Measurements from ENCODE around the gene LAS1L. TPM values are rescaled to one million over a fixed set of nuclear protein-coding genes. Genes with fewer than 3 reads are reported as not detected.
"Not testable (repeated sequence)": the region's sequence is repeated elsewhere in the genome, so short reads cannot be mapped to it uniquely, and the experiment has no call there.

LAS1L gene
- total RNA-seq, 4 donors from 2014 or later = 16.3 to 27.2 (median 21.0) TPM

GRCh38 chrX:65575022-65575421 is 40.4 kb upstream of the LAS1L start:
- WGBS, 2 donors = 30% methylated on average over 3 of the region's 3 CpGs
- intact Hi-C loops (cut with DNase I; ENCODE audit: low total_unique reads) = no loop called here
- peak in 1 of 2 donors; percentile 34 for DNase-seq (ENCODE audit: low spot score in 2 of 2)
- no peak overlapping the region for H3K4me3 ChIP-seq (ENCODE audit: low read depth, poor library complexity, severe bottlenecking)
- no peak for TF ChIP-seq POLR2A (IDR thresholded peaks at IDR 0.05)

DNA sequence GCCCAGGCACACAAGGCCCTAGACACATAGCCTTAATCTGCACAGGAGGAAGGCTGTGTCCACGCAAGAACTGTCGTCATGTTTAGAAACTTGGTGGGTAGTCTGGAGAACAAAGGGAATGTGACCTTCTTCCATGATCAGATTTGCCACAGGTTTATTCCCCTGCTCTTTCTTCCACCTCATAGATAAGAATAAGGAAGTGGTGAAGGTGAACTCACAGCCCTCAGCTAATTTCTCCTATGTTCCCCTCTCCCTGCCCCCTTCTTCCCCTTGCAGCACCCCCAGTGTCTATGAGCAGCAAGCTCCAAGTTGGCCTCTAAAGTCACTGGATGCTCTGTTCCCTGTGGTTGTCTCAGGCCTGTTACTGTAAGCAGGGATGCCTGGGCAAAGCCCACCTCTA is 39.8 kb upstream of the LAS1L start:
- peak in 1 of 2 donors; percentile 23 for DNase-seq (ENCODE audit: low spot score in 2 of 2)
- no peak overlapping the region for H3K4me3 ChIP-seq (ENCODE audit: low read depth, poor library complexity, severe bottlenecking)
- intact Hi-C loops (cut with DNase I; ENCODE audit: low total_unique reads) = no loop called here
- TF ChIP-seq CTCF (IDR thresholded peaks at IDR 0.05) = no peak
- no peak for TF ChIP-seq POLR2A (IDR thresholded peaks at IDR 0.05)
- WGBS, 2 donors = 72 to 100% methylated on average over 2 of the region's 2 CpGs

DNA sequence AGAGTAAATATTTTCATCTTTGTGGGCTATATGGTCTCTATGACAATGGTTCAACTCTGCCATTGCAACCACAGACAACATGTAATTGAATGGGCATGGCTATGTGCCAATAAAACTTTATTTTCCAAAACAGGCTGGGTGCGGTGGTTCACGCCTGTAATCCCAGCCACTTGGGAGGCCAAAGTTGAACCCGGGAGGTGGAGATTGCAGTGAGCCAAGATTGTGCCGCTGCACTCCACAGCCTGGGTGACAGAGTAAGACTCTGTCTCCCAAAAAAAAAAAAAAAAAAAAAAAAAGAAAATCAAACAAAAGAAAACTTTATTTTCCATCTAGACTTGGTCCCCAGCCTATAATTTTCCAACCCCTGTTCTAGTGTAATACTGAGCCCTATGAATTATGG is 38.4 kb upstream of the LAS1L start:
- TF ChIP-seq CTCF (IDR thresholded peaks at IDR 0.05) (no peak), POLR2A (IDR thresholded peaks at IDR 0.05) (no peak)
- intact Hi-C loops (cut with DNase I; ENCODE audit: low total_unique reads) = no loop called here
- no peak overlapping the region for H3K4me3 ChIP-seq (ENCODE audit: low read depth, poor library complexity, severe bottlenecking)
- no peak for DNase-seq (ENCODE audit: low spot score in 2 of 2)
- WGBS, 2 donors = 88 to 96% methylated on average over 3 to 4 of the region's 4 CpGs

- DNase-seq (ENCODE audit: low spot score in 2 of 2); H3K4me3 ChIP-seq (ENCODE audit: low read depth, poor library complexity, severe bottlenecking); intact Hi-C loops (cut with DNase I; ENCODE audit: low total_unique reads): not testable (repeated sequence)
- 80 to 89% methylated on average over 1 of the region's 1 CpG for WGBS, 2 donors
Measured at GRCh38 chrX:65562850-65563249, 28.3 kb upstream of the LAS1L start.

- no peak for TF ChIP-seq POLR2A (IDR thresholded peaks at IDR 0.05)
- no peak for TF ChIP-seq CTCF (IDR thresholded peaks at IDR 0.05)
- peak in 1 of 2 donors; percentile 82 for DNase-seq (ENCODE audit: low spot score in 2 of 2)
- WGBS, 2 donors = 91 to 94% methylated on average over 23 to 56 of the region's 62 CpGs
- intact Hi-C loops (cut with DNase I; ENCODE audit: low total_unique reads) = no loop called here
- H3K4me3 ChIP-seq (ENCODE audit: low read depth, poor library complexity, severe bottlenecking) = no peak overlapping the region
Measured at GRCh38 chrX:65551489-65552339, 17.1 kb upstream of the LAS1L start.

DNA sequence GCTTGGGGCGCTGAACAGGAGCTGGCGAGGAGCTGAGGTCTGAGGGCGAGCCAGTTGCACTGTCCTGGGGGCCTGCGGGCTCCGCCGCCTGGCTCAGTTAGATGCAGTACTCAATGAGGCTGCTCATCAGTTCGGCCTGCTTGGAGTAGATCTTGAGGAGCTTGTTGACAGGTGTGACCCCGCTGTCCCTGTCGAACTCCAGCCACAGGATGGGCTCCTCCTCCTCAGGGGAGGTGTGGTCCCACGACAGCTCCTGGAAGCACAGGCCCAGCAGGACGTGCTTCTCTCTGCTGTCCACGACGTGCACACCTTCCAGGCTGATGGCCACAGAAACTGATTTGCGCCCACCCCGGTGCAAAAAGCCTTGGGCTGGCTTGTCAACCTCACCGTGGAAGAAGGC is 16.5 kb upstream of the LAS1L start:
- 88% methylated on average over 16 of the region's 16 CpGs; no CpG with 5 or more reads in 1 of the 2 donors for WGBS, 2 donors
- TF ChIP-seq POLR2A (IDR thresholded peaks at IDR 0.05) (no peak), CTCF (IDR thresholded peaks at IDR 0.05) (no peak)
- DNase-seq (ENCODE audit: low spot score in 2 of 2) = peak in 1 of 2 donors; percentile 82

GRCh38 chrX:65545456-65545855 is 10.9 kb upstream of the LAS1L start:
- DNase-seq (ENCODE audit: low spot score in 2 of 2) = no peak
- TF ChIP-seq CTCF (IDR thresholded peaks at IDR 0.05) = no peak
- TF ChIP-seq POLR2A (IDR thresholded peaks at IDR 0.05) = no peak
- intact Hi-C loops (cut with DNase I; ENCODE audit: low total_unique reads) = no loop called here
- H3K4me3 ChIP-seq (ENCODE audit: low read depth, poor library complexity, severe bottlenecking) = no peak overlapping the region
- 75 to 88% methylated on average over 1 of the region's 1 CpG for WGBS, 2 donors

More for the DNA sequence above, 16.5 kb upstream of the LAS1L start:
- no peak overlapping the region for H3K4me3 ChIP-seq (ENCODE audit: low read depth, poor library complexity, severe bottlenecking)
- intact Hi-C loops (cut with DNase I; ENCODE audit: low total_unique reads) = no loop called here

All from lower leg skin (tissue), 4 donors.